ENCODE measurements around the gene APEH. TPM values are rescaled to one million over a fixed set of nuclear protein-coding genes. Genes with fewer than 3 reads are reported as not detected.

The APEH gene
- total RNA-seq, 1 experiment from 2014 or later = 236 TPM

DNA sequence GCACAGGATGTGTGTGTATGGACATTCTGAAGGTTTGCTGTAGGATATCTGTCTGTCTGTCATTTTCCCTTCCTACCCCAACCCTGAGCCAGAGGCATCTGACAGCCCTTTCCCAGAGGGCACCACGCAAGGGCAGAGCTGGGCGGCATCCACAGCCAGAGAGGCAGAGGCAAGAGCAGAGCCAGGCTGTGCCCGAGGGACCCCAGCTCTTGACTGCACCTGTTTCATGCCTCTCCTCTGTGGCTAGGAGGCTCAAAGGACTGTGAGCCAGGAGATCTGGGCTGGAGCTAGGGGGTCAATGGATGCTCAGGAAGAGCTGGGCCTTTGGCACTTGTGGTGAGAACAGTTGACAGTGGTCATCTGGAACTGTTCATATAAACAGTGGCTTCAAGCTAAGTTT is 4.8 kb upstream of the APEH start:
- ATAC-seq = no peak

GRCh38 chr3:49670940-49671290 is 3.2 kb upstream of the APEH start:
- DNase-seq = no peak
- H3K27me3 ChIP-seq (ENCODE audit: low read length) = no peaks in the 10 kb centered on the region
- TF ChIP-seq EZH2 (IDR thresholded peaks at IDR 0.05; ENCODE audit: low read length, unreplicated experiment) = no peak
- no peaks in the 10 kb centered on the region for H3K9me3 ChIP-seq (ENCODE audit: low read length)
- no peak overlapping the region for H3K27ac ChIP-seq (ENCODE audit: low read length)
- H3F3A ChIP-seq (ENCODE audit: low read length, unreplicated experiment) = peaks cover 4% of the 10 kb centered on the region
- no peak for ATAC-seq
- CTCF ChIA-PET = interaction anchor here (3.3 kb wide), 1 partner anchor 131 kb away, joined by 52 read pairs; no protein-coding TSS in a partner anchor
- H3K4me2 ChIP-seq (ENCODE audit: low read length) = no peak overlapping the region
- no peaks in the 10 kb centered on the region for H3K9me2 ChIP-seq (replicated peaks; ENCODE audit: low read length)
- H3K79me2 ChIP-seq (ENCODE audit: low read length) = peaks cover 22% of the 10 kb centered on the region
- POLR2A ChIA-PET (ENCODE audit: unreplicated experiment) = no interaction called here
- H3K9ac ChIP-seq (ENCODE audit: low read length) = no peak overlapping the region
- H3K4me3 ChIP-seq (ENCODE audit: low read length) = no peak overlapping the region
- H2AFZ ChIP-seq (ENCODE audit: low read length) = no peak overlapping the region
- no peaks in the 10 kb centered on the region for H3K36me3 ChIP-seq (ENCODE audit: low read depth, low read length)
- H3K4me1 ChIP-seq (ENCODE audit: insufficient read depth, low read length) = peaks cover 41% of the 10 kb centered on the region
- no peaks in the 10 kb centered on the region for H4K20me1 ChIP-seq (ENCODE audit: low read length)
- intact Hi-C loops (cut with micrococcal nuclease) = loop anchor here (1.0 to 5.0 kb wide), 5 partner anchors 33 to 219 kb away; partner anchors contain the start of gene DAG1
- no TSS peak for BruUV-seq (replicated peaks)

More for the DNA sequence above, 4.8 kb upstream of the APEH start:
- Histone ChIP-seq H3K4me3 (ENCODE audit: low read length) (peak overlapping the region; percentile 26; the same call in 1 of the 2 replicates), H3K9me3 (ENCODE audit: low read length) (no peaks in the 10 kb centered on the region), H3K27ac (ENCODE audit: low read length) (peak overlapping the region; percentile 90), H3K4me2 (ENCODE audit: low read length) (peak overlapping the region; percentile 75), H3K9ac (ENCODE audit: low read length) (peak overlapping the region; percentile 47; the same call in 1 of the 2 replicates), H3K79me2 (ENCODE audit: low read length) (peaks cover 7% of the 10 kb centered on the region), H3K9me2 (replicated peaks; ENCODE audit: low read length) (no peaks in the 10 kb centered on the region), H4K20me1 (ENCODE audit: low read length) (no peaks in the 10 kb centered on the region), H3F3A (ENCODE audit: low read length, unreplicated experiment) (peaks cover 4% of the 10 kb centered on the region), H3K4me1 (ENCODE audit: insufficient read depth, low read length) (peaks cover 32% of the 10 kb centered on the region), H2AFZ (ENCODE audit: low read length) (peak overlapping the region; percentile 55; the same call in 1 of the 2 replicates), H3K27me3 (ENCODE audit: low read length) (no peaks in the 10 kb centered on the region), H3K36me3 (ENCODE audit: low read depth, low read length) (no peaks in the 10 kb centered on the region)
- no peak for DNase-seq
- CTCF ChIA-PET = interaction anchor here (0.8 to 1.6 kb wide), 2 partner anchors 130 to 680 kb away, joined by 3 to 14 read pairs; no protein-coding TSS in a partner anchor
- POLR2A ChIA-PET (ENCODE audit: unreplicated experiment) = no interaction called here
- intact Hi-C loops (cut with micrococcal nuclease) = no loop called here
- no peak for TF ChIP-seq EZH2phosphoT487 (IDR thresholded peaks at IDR 0.05; ENCODE audit: borderline replicate concordance, low read length)
- TF ChIP-seq EZH2 (IDR thresholded peaks at IDR 0.05; ENCODE audit: low read length, unreplicated experiment) = no peak
- no peak for TF ChIP-seq CTCF (conservative IDR thresholded peaks at IDR 0.05; ENCODE audit: low read depth, low read length)
- no TSS peak for BruUV-seq (replicated peaks)

DNA sequence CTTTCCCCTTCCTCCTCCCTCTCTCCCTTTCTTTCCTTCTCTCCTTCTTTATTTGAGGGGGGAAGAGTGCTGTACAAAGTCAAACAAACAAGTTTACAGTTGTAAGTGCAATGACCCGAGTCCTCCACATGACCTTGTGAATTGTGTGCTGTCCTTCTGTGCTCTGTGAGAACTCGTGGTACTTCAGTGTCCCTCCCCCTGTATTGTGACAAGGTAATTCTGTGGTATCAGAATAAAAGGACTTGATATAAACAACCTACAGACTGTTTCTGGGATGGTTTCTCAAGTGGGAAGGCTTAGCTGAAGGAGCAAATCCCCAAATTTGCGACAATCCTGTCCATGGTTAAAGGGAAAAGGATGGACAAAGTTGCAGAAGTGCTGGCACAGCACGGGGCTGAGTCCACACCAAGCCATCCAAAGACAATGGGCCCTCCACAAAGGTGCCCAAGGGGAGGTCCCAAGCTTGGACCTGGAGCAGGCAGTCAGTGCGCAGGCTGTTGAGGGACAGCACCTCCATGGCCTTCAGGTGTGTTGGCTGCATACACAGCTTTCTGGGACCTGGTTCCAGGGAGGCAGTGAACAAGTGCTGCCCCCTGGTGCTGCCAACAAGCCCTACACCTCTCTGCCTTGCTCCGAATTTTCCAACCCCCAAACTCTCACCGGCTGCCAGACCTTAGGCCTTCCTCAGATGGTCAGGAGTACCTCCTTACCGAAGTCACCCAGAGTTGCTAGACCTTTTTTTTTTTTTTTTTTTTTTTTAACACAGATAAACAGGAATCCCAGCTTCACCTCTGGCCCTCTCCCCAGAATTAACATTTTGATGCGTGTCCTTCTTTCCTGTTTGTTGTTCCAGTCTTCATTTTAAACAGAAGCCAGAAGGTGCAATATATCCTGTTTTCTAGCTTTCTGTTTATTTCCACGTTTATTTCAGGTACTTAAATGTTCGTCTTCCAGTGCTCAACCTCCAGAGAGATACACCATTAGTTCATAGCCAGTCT is 2.6 kb upstream of the APEH start:
- Histone ChIP-seq H3K9me2 (replicated peaks; ENCODE audit: low read length) (no peaks in the 10 kb centered on the region), H3F3A (ENCODE audit: low read length, unreplicated experiment) (peaks cover 4% of the 10 kb centered on the region), H3K36me3 (ENCODE audit: low read depth, low read length) (0 out of 2 replicates have a peak, but pooled peaks cover 5% of the 10 kb centered on the region), H3K4me3 (ENCODE audit: low read length) (no peak overlapping the region), H3K4me1 (ENCODE audit: insufficient read depth, low read length) (peaks cover 41% of the 10 kb centered on the region), H4K20me1 (ENCODE audit: low read length) (no peaks in the 10 kb centered on the region), H3K27me3 (ENCODE audit: low read length) (no peaks in the 10 kb centered on the region), H3K4me2 (ENCODE audit: low read length) (no peak overlapping the region), H2AFZ (ENCODE audit: low read length) (no peak overlapping the region), H3K79me2 (ENCODE audit: low read length) (peaks cover 24% of the 10 kb centered on the region), H3K9me3 (ENCODE audit: low read length) (no peaks in the 10 kb centered on the region), H3K27ac (ENCODE audit: low read length) (no peak overlapping the region), H3K9ac (ENCODE audit: low read length) (no peak overlapping the region)
- BruUV-seq (replicated peaks) = no TSS peak
- DNase-seq (peak; percentile 87), ATAC-seq (peak; percentile 5)
- intact Hi-C loops (cut with micrococcal nuclease) = loop anchor here (1.0 to 5.0 kb wide), 5 partner anchors 33 to 219 kb away; partner anchors contain the start of gene DAG1
- ChIA-PET POLR2A (ENCODE audit: unreplicated experiment) (interaction anchor here (0.6 kb wide), 1 partner anchor 563 kb away, joined by 9 read pairs; no protein-coding TSS in a partner anchor), CTCF (interaction anchor here (0.6 to 3.3 kb wide), 3 partner anchors 33 to 256 kb away, joined by 3 to 52 read pairs (median 3); no protein-coding TSS in a partner anchor)
- peak; percentile 90 for TF ChIP-seq CTCF (conservative IDR thresholded peaks at IDR 0.05; ENCODE audit: low read depth, low read length)
- no peak for TF ChIP-seq EZH2 (IDR thresholded peaks at IDR 0.05; ENCODE audit: low read length, unreplicated experiment)
